Activated CD8-positive, alpha-beta memory T cell treated with anti-CD3 and anti-CD28 coated beads, Interleukin-2, amount 50 U/mL, for 1 hour (primary cell): Measurements from ENCODE around the gene SNIP1.
"Not testable (repeated sequence)": the region's sequence is repeated elsewhere in the genome, so short reads cannot be mapped to it uniquely, and the experiment has no call there.

ENCODE experiments used
- DNase-seq: peaks from one replicate; pipeline ENCODE4 v3.0.0-alpha.2; 2020; ENCODE audit errors: extremely low read depth

Gene SNIP1, protein sequence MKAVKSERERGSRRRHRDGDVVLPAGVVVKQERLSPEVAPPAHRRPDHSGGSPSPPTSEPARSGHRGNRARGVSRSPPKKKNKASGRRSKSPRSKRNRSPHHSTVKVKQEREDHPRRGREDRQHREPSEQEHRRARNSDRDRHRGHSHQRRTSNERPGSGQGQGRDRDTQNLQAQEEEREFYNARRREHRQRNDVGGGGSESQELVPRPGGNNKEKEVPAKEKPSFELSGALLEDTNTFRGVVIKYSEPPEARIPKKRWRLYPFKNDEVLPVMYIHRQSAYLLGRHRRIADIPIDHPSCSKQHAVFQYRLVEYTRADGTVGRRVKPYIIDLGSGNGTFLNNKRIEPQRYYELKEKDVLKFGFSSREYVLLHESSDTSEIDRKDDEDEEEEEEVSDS

DNA sequence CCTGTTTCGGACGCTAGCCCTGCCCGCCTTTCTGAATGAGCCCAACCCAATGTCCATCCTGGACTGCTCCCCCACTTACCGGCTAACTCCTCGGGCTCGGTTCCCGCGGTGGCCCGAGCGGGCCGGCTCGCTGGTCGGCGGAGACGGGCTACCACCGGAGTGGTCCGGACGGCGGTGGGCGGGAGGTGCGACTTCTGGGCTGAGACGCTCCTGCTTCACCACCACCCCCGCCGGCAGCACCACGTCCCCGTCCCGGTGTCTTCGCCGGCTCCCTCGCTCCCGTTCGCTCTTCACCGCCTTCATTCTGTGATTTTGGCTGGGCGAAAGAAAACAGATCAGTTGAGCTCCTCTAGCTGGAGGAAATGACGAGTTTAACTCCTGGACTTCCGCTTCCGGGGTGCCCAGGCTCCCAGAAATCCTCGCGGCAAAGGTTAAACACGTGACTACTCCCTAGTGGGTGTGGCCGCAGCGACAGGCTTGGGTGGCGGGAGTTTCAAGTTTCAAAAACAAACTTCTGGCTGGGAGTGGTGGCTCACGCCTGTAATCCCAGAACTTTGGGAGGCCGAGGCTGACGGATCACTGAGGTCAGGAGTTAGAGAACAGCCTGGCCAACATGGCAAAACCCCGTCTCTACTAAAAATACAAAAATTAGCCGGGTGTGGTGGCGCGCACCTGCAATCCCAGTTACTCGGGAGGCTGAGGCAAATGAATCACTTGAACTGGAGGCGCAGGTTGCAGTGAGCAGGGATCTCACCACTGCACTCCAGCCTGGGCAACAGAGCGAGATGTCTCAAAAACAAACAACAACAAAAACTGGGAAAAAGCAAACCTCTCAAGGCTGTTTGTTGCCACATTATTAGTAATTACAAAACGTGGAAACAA lies at the start of gene SNIP1:
Gene SNIP1 (minus strand): TSS at position 367 of the 882 bp plus-strand sequence. CDS start 64 bp downstream, at position 303.
- peak; percentile 79 for DNase-seq

- no peak for DNase-seq
Measured at GRCh38 chr1:37602750-37603694, 48.9 kb upstream of the SNIP1 start.

- DNase-seq: no peak
Measured at GRCh38 chr1:37601441-37601840, 47.3 kb upstream of the SNIP1 start.

DNA sequence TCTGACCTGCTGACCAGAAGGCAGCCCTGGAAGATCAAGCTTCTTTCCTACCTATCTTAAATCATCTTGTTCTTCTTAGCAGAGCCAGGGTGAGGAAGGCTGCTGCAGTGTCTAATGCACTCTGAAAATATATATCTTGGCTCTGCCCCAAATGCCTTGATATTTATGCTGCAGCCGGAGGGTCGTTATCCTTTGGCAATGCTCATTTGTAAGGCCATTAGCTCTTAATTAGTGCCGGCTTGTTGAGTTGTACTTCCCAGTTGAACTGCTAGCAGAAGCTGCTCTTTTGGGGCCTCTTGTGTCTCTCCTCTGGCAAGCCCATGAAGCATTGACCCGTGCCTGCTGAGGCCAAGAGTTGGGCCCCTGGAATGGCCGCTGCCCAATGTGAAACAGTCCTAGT lies 45.8 kb upstream of the SNIP1 start:
- DNase-seq: no peak

DNA sequence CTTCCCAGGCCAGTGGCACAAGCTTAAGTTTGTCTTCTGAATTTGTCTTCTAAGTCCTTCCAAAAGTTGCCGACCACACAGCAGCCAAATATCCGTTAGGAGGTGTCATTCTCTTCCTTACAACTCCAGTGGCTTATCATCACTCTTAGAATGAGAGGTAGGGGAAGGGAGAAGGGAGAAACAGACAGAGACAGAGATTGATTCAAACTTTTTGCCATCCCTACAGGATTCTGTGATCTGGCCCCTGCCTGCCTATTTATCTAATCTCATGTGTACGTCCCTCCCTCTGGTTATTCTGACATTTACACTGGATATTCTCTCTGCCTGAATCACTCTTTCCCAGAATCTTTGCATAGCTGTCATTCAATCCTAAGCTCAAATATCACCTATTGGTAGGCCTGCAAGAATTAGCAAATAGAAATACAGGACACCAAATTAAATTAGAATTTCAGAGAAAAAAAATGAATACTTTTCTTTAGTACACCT lies 42.1 kb upstream of the SNIP1 start:
- DNase-seq: no peak

DNA sequence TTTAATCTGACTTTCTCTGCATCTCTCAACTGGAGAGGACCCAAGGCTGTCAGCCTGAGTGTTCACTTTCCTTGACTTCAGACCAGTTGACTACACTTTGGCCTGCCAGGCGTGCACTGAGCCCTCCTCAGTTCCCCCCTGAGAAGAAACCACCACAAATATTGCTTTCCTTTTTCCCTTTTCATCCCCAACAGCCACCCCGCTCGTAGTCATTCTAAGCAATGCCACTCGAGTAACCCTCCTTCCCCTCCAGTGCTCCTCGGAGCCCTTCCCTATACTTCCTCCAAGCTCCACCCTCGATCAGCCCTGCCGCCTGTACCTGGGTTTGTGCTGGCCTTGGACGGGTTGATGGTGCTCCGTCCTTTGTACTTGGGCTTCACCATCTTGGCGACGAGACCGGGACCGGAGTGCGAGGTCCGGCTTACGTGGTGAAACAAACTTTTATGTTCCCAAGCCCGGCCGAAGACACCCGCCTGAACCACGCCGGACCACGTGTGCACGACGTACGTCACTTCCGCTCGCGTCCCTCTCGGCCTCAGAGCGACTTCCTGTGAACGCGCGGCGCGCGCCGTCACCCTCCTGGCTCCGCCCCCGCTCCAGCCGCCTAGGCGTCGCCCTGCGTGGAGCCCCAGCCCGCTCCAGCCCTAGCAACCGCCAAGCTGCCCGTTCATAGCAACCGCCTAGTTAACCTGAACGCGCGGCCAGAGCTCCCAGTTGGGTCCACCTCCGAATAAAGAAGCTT lies 41.5 kb upstream of the SNIP1 start, which contains the start of gene GNL2:
Gene GNL2 (minus strand): TSS at position 498 of the 742 bp plus-strand sequence. CDS start 115 bp downstream, at position 383.
- peak; percentile 82 for DNase-seq

DNA sequence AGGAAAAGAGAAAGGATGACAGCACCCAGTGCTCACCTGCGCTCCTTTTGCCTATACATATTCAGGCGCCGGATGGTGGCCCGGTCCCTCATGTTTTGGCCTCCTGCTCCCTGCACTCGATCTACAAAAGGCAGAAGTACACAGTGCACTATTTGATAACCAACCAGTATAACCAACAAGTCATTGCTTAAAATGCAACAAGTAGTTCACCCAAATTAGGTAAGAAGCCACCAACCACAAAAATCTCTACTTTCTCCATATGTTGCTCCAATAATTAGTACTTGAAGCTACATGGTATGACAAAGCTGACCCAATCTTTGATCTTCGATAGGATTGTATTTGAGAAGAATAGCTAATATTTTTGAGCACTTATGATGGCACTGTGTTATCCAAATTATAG lies 39.6 kb upstream of the SNIP1 start:
- no peak for DNase-seq

DNA sequence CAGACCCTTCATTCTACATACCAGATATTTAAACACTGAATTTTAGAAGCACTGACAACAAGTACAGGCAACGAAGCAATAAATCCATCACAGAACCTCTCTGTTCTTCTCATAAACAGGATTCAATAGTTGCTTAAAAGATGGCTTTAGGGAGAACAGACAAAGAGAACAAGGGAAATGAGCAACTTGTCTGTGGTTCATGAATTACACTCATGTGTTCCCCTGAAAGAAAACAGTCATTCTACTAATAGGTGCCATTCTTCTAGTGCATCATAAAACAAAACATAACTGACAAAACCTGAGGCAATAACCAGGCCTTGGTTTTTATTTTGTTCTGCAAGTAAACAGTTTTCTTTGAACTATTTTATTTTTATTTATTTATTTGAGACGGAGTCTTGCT lies 34.8 kb upstream of the SNIP1 start:
- no peak for DNase-seq

DNA sequence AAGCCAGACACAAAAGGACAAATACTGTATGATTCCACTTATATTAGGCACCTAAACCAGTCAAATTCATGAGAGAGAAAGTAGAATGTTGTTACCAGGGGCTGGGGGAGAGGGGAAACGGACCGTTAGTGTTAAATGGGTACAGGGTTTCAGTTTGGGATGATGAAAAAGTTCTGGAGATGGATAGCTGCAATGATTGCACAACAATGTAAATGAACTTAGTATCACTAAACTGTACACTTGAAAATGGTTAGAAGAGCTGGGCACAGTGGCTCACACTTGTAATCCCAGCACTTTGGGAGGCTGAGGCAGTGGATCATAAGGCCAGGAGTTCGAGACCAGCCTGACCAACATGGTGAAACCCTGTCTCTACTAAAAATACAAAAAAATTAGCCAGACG lies 30.5 kb upstream of the SNIP1 start:
- not testable (repeated sequence) for DNase-seq

DNA sequence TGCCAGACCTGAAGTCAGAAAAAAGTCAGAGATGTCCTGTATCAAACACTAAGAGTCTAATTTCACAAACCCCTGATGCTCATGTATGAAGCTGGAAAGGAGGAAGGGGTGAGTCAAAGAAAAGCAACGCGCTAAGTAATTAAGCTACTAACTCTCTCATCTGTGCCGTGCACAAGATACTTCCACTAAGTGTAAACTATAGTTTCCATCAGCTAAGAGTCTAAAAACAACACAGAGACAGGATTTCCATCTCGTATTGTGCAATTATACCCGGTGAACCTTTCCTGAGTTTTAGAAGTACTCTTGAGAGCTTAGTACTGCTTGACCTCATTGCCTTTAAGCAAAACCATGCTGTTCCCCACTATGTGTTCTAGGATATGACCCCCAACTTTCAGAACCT lies 21.6 kb upstream of the SNIP1 start:
- DNase-seq: no peak

DNA sequence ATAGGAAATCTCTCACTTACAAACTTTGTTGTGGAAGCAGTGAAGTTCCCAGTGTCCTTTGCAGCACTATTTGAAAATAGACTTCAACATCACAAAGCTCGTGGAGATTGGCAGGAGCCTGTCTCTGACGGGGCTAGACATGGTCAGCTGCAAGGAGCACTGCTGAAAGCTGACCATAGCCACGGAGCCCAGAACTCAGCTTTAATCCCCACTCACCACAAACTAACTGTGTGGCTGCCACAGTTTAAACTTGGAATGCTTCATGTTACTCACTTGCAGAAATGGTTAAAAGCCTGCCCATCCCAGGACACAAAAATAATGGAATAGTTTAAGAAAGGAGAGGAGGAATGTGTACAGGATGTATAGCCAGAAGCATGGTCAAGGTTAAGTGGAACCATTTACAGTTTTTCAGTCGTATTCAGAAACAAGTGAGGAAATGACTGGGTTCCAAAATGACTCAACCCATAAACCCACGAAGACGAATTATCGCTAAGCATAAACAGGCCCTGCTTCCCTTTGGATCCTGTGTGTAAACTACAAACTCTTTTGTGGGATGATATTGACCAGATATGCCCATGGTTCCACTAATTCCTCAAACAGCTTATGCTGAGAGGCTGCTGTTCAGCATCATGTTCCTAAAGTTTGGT lies 20.9 kb upstream of the SNIP1 start:
- no peak for DNase-seq

DNA sequence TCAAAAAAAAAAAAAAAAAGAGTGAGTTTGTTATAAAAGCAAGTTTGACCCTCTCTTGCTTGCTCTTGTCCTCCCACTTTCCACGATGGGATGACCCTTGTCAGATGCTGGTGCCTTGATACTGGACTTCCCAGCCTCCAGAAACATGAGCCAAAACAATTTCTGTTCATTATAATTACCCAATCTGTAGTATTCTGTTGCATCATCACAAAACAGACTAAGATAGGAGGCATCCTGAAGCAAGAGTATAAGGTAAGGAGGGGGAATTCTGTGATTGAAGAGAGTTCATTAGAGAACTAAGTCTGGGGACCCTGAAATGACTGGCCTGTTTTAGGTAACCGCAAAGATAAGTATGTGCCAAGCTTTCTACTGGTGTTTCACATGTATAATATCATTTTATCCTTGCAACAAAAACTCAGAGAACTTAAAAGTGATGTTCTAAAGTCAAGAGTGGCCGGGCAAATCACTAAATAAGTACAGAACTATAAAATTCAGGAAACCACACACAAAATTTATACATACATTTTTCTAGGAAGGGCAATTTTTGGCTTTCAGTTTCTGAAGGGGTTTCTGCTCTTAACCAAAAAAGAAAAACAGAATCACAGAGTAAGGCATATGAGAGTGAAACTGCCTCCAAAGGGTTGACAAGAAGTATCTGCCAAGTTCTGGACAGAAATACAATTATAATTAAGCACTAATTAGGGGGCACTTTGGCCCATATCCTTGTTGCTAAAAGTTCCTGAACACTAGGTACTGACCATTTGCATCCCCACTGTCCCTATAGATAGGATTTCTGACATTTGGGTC lies 16.6 kb upstream of the SNIP1 start:
- DNase-seq: no peak

DNA sequence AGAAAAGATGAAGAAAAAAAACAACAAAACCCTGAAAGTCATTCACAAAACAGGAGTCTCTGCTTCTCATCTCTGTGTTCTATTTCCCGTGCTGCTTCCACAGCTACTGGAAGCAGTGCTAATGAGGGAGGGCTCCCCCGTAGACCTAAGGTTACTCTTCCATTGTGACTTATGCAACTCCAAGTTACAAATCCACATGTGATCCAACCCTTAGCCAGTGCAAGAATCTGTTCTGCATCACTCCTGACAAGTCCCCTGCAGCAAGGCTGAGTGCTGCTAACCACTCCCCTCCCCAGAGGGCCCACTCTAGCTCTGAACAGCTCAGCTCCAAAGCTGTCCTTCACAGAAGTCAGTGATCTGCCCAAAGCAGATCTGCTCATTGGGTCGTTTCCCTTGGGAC lies 12.9 kb upstream of the SNIP1 start:
- no peak for DNase-seq

DNA sequence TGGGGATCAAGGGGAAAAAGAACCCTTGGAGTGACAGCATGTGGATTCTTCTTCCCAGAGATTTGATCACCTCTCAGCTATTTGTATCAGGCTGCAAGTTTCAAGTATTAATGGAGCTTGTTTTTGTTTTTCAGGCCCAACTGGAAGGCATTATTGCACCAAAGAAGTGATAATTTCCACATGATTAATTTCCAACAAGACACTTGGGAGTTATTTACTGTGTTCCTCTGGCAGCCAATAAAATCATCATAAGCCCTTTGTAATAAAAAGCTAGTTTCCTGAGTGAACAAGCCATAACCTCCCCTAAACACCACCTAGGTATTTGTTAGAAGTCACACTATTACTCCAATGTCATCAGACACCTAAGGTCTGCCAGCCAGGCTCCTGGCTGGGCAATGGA lies 10.8 kb upstream of the SNIP1 start:
- no peak for DNase-seq

- no peak for DNase-seq
Measured at GRCh38 chr1:37562984-37563383, 8.9 kb upstream of the SNIP1 start.

- DNase-seq: no peak
Measured at GRCh38 chr1:37561133-37562132, 7.3 kb upstream of the SNIP1 start.

DNA sequence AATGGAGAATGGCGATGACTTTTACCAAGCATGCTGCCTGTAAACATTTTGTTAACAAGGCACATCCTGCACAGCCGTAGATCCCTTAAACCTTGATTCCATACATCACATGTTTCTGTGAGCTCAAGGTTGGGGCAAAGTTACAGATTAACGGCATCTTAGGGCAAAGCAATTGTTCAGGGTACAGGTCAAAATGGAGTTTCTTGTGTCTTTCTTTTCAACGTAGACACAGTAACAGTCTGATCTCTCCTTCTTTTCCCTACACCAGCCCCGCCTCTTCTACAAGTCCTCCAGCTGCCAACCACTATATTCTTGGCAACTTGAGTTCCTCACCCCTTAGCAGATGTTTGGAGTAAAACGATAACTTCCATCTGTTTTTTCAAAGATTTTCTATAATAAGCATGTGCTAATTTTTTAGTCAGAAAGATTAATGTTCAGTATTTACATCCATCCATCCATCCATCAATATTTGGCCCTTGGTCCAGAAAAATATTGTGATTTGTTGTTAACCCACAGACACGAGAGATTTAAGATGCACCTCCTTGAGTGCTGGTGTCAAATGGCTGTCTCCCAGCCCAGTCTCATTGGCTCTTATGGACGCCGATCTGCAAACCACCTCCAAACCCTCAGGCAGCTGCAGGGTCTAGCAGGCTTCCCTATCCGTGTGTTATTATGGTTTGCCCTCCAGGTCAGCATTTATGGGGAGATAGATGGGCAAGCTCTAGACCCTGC lies 6.5 kb upstream of the SNIP1 start:
- DNase-seq: no peak
